CD14-positive monocyte (primary cell): ENCODE data around the gene S100Z. TPM values are rescaled to one million over a fixed set of nuclear protein-coding genes. Genes with fewer than 3 reads are reported as not detected.
A peak's percentile ranks its signal among the peaks of the same experiment; 100 is the strongest.
"Not testable (repeated sequence)": the region's sequence is repeated elsewhere in the genome, so short reads cannot be mapped to it uniquely, and the experiment has no call there.

Experiments used
- DNase-seq, 3 donors: peaks; one replicate each; pipeline ENCODE4 v3.0.0-alpha.2; 2011 to 2022
- H2AFZ ChIP-seq: 2 replicates; pipeline ENCODE4 v1.6.0; 2012; ENCODE audit warnings: mild to moderate bottlenecking, low read depth, low read length, inconsistent platforms; ENCODE audit not compliant: insufficient read depth, poor library complexity, severe bottlenecking
- H3K27ac ChIP-seq, 2 donors: 1 replicate in 1 of 2; 2 replicates in 1 of 2; pipeline ENCODE4 v1.5.1; 2012 to 2013; ENCODE audit warnings: low read length in 2 of 2, control low read depth in 1 of 2, inconsistent platforms in 1 of 2, low read depth in 1 of 2, mild to moderate bottlenecking in 1 of 2
- H3K27me3 ChIP-seq, 2 donors: one replicate each; pipeline versions ENCODE4 v1.6.0 to v1.6.1; 2011 to 2013; ENCODE audit warnings: low read length in 2 of 2; ENCODE audit not compliant: control insufficient read depth in 2 of 2, insufficient read depth in 2 of 2
- H3K36me3 ChIP-seq, 2 donors: replicated peaks in 1 of 2; 1 replicate in 1 of 2; 2 replicates in 1 of 2; pipeline versions ENCODE4 v1.5.1 to v1.6.1; 2012 to 2013; ENCODE audit warnings: low read length in 2 of 2, control low read depth in 1 of 2, inconsistent platforms in 1 of 2, mild to moderate bottlenecking in 1 of 2; ENCODE audit not compliant: insufficient read depth in 2 of 2, control insufficient read depth in 1 of 2
- H3K4me1 ChIP-seq, 2 donors: 1 replicate in 1 of 2; 2 replicates in 1 of 2; pipeline versions ENCODE4 v1.5.1 to v1.6.1; 2012 to 2013; ENCODE audit warnings: low read length in 2 of 2, control low read depth in 1 of 2, inconsistent platforms in 1 of 2, mild to moderate bottlenecking in 1 of 2, moderate library complexity in 1 of 2; ENCODE audit not compliant: insufficient read depth in 2 of 2, control insufficient read depth in 1 of 2
- H3K4me2 ChIP-seq: replicated peaks from 2 replicates; pipeline ENCODE3; 2012; ENCODE audit warnings: low read length, moderate library complexity, mild to moderate bottlenecking; ENCODE audit not compliant: poor library complexity, severe bottlenecking; ENCODE audit errors: extremely low read depth
- H3K4me3 ChIP-seq, 3 experiments: fragments of 200-600 bp in 1 of 3; sonication (generic) in 1 of 3; replicated peaks in 1 of 3; 1 replicate in 2 of 3; 2 replicates in 1 of 3; pipeline ENCODE4 v1.5.1; 2011 to 2013; ENCODE audit warnings: low read length in 3 of 3, mild to moderate bottlenecking in 3 of 3, control low read depth in 2 of 3, low read depth in 2 of 3, inconsistent platforms in 1 of 3, moderate library complexity in 1 of 3
- H3K79me2 ChIP-seq: 2 replicates; pipeline ENCODE4 v1.6.0; 2012; ENCODE audit warnings: mild to moderate bottlenecking, control low read depth, inconsistent platforms, low read length, moderate library complexity; ENCODE audit not compliant: insufficient read depth
- H3K9ac ChIP-seq: 2 replicates; pipeline ENCODE4 v1.6.0; 2017; ENCODE audit warnings: low read length, mild to moderate bottlenecking; ENCODE audit not compliant: insufficient read depth, poor library complexity, severe bottlenecking
- H3K9me3 ChIP-seq, 2 donors: replicated peaks in 1 of 2; 1 replicate in 1 of 2; 2 replicates in 1 of 2; pipeline versions ENCODE4 v1.5.1 to v1.6.1; 2012 to 2013; ENCODE audit warnings: low read length in 2 of 2, control low read depth in 1 of 2; ENCODE audit not compliant: control insufficient read depth in 1 of 2, insufficient read depth in 1 of 2
- H4K20me1 ChIP-seq: 2 replicates; pipeline ENCODE4 v1.6.0; 2012; ENCODE audit warnings: mild to moderate bottlenecking, low read length, control low read depth, moderate library complexity; ENCODE audit not compliant: insufficient read depth
- H3K27ac Mint-ChIP-seq, 7 donors: one replicate each; pipeline ENCODE4 v1.8.0; 2020; ENCODE audit warnings: mild to moderate bottlenecking in 7 of 7, mixed read lengths in 7 of 7, moderate library complexity in 6 of 7, inconsistent platforms in 2 of 7
- H3K27me3 Mint-ChIP-seq, 3 donors: one replicate each; pipeline ENCODE4 v1.8.0; 2021 to 2022; ENCODE audit warnings: low read depth in 3 of 3, mild to moderate bottlenecking in 3 of 3, mixed read lengths in 3 of 3, moderate library complexity in 3 of 3, inconsistent platforms in 1 of 3
- H3K36me3 Mint-ChIP-seq, 2 donors: one replicate each; pipeline ENCODE4 v1.8.0; 2020; ENCODE audit warnings: mixed read lengths in 2 of 2, inconsistent platforms in 1 of 2, mild to moderate bottlenecking in 1 of 2
- H3K4me1 Mint-ChIP-seq: one replicate; pipeline ENCODE4 v1.8.0; 2020; ENCODE audit warnings: mild to moderate bottlenecking, mixed read lengths
- H3K4me3 Mint-ChIP-seq, 2 donors: one replicate each; pipeline ENCODE4 v1.8.0; 2020; ENCODE audit warnings: mild to moderate bottlenecking in 2 of 2, mixed read lengths in 2 of 2, moderate library complexity in 1 of 2
- H3K9me3 Mint-ChIP-seq, 7 donors: one replicate each; pipeline ENCODE4 v1.8.0; 2020 to 2022; ENCODE audit warnings: mixed read lengths in 7 of 7, mild to moderate bottlenecking in 6 of 7, moderate library complexity in 6 of 7, inconsistent platforms in 2 of 7
- CTCF ChIP-seq: fragments of 200-600 bp; IDR thresholded peaks from one replicate; pipeline ENCODE4 v1.8.0; 2022; ENCODE audit warnings: antibody characterized with exemption, mild to moderate bottlenecking
- WGBS: methylation state at CpG from one replicate; pipeline ENCODE4 v1.1.5; 2013; ENCODE audit warnings: missing lambda C conversion rate; ENCODE audit not compliant: insufficient coverage; 5-methylcytosine and 5-hydroxymethylcytosine counted together
- intact Hi-C, 2 donors: fragments of 100-400 bp; cut with micrococcal nuclease; formaldehyde crosslinking; loops; one replicate each; pipeline versions ENCODE4 v1.15.0 to v1.15.1; 2023
- polyA plus RNA-seq, 3 donors: library from polyadenylated mRNA; depleted of rRNA in 1 of 3; unstranded in 2 of 3; stranded (reverse) in 1 of 3; fragments of 300-500 nt in 2 of 3; fragments of >200 nt in 1 of 3; fragmentation: Illumina TruSeq in 2 of 3; gene quantifications; 1 replicate in 2 of 3; 2 replicates in 1 of 3; pipeline ENCODE4 v1.2.3, GENCODE V29; 2012 to 2021

Gene S100Z
- polyA plus RNA-seq, 3 donors: 13.4 to 39.3 (median 21.2) TPM

GRCh38 chr5:76944638-76945037, 94.8 kb downstream of the S100Z start:
- no peaks in the 10 kb centered on the region for H3K9me3 ChIP-seq
- Mint-ChIP-seq H3K27me3 (peaks cover 0 to 3% (median 0%) of the 10 kb centered on the region in 3 donors), H3K27ac (no peak overlapping the region), H3K9me3 (peaks cover 0 to 4% (median 2%) of the 10 kb centered on the region in 7 donors), H3K4me3 (no peak overlapping the region), H3K4me1 (peaks cover 20% of the 10 kb centered on the region), H3K36me3 (no peaks in the 10 kb centered on the region)
- H3K9ac ChIP-seq: no peak overlapping the region
- no peak for DNase-seq
- peaks cover 3 to 4% of the 10 kb centered on the region in 2 donors for H3K4me1 ChIP-seq
- H3K27me3 ChIP-seq: no peaks in the 10 kb centered on the region
- no peaks in the 10 kb centered on the region for H4K20me1 ChIP-seq
- H3K79me2 ChIP-seq: no peaks in the 10 kb centered on the region
- H2AFZ ChIP-seq: no peak overlapping the region
- H3K36me3 ChIP-seq: no peaks in the 10 kb centered on the region
- H3K4me2 ChIP-seq: no peak overlapping the region
- no peak overlapping the region for H3K27ac ChIP-seq
- TF ChIP-seq CTCF: no peak
- no peak overlapping the region for H3K4me3 ChIP-seq
- intact Hi-C loops: no loop called here
- 57% methylated on average over 1 of the region's 5 CpGs for WGBS

GRCh38 chr5:76945238-76945637, 95.4 kb downstream of the S100Z start:
- Mint-ChIP-seq H3K4me1 (peaks cover 20% of the 10 kb centered on the region), H3K27ac (peak overlapping the region in 1 of 7 donors; percentile 2)
- H3K9me3 ChIP-seq, H3K27me3 ChIP-seq, H3K4me2 ChIP-seq, H3K36me3 Mint-ChIP-seq, DNase-seq, H3K4me3 ChIP-seq, H3K4me1 ChIP-seq, H2AFZ ChIP-seq, H3K9ac ChIP-seq, H3K27me3 Mint-ChIP-seq, H3K36me3 ChIP-seq, H4K20me1 ChIP-seq, H3K27ac ChIP-seq, H3K79me2 ChIP-seq, H3K4me3 Mint-ChIP-seq, intact Hi-C loops, H3K9me3 Mint-ChIP-seq: not testable (repeated sequence)
- WGBS: 17% methylated on average over 6 of the region's 9 CpGs
